ENCODE results near the gene TST.
"Not testable (repeated sequence)": the region's sequence is repeated elsewhere in the genome, so short reads cannot be mapped to it uniquely, and the experiment has no call there.

TST gene

DNA sequence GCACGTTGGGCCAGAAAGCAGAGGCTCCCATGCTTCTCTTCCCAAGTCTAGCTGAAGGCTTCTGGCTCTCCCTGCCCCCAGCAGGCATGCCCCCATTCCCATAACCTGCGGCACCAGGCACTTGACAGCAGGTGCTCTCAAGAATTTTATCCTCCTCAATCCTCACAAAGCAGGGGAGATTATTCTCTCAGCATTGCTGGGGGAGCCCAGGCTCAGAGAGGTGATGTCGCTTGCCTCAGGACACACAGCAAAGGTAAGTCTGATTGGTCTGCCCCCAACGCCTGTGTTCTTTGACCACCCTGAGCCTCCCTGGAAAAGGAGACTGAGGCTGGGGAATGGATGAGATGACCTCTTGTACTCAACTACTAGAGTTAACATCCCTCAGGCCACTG, 4.8 kb downstream of the TST start:
- DNase-seq (ENCODE audit: low read depth): no peak

DNA sequence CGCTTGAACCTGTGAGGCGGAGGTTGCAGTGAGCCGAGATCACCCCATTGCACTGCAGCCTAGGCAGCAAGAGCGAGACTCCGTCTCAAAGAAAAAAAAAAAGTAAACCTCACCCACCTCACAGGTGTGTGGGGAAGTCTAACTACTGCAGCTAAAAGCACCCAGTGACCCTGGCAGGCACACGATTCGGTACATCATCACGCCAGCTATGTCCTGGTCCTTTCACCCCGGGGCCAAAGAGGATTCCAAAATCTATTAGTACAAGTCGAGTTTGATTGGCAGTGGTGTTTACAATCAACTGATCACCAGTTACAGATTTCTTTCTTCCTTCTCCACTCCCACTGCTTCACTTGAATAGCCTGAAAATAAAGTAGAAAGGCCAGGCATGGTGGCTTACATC, 6.3 kb downstream of the TST start:
- DNase-seq (ENCODE audit: low read depth): no peak

- no peak for DNase-seq (ENCODE audit: low read depth)
These were observed 6.9 kb downstream of the TST start for GRCh38 chr22:37012262-37012904.

- DNase-seq (ENCODE audit: low read depth): no peak
These were observed 7.8 kb downstream of the TST start for GRCh38 chr22:37011472-37011871.

GRCh38 chr22:37010976-37011375, 8.3 kb downstream of the TST start:
- no peak for DNase-seq (ENCODE audit: low read depth)

GRCh38 chr22:37010174-37010573, 9.1 kb downstream of the TST start:
- no peak for DNase-seq (ENCODE audit: low read depth)

- DNase-seq (ENCODE audit: low read depth): no peak
These were observed 9.8 kb downstream of the TST start for GRCh38 chr22:37009490-37009889.

DNA sequence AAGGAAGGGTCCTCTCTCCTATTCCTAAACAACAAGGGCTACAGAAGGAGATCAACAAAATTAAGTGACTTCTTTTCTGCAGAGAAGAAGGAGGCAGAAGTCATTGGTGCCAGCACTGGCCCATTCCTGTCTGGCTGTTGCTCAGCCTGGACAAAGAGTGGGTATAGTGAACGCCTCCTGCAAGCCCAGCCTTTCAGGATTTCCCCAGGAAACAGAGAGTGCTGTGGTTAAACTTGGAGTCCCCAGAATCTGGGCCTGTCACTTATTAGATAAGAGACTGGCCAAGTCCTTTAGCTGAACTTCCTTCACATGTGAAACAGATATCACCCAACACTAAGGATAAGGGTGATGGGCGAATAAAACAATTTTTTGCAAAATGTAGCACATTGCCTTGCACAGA, 10.9 kb downstream of the TST start:
- no peak for DNase-seq (ENCODE audit: low read depth)

GRCh38 chr22:37007651-37008050, 11.6 kb downstream of the TST start:
- no peak for DNase-seq (ENCODE audit: low read depth)

DNA sequence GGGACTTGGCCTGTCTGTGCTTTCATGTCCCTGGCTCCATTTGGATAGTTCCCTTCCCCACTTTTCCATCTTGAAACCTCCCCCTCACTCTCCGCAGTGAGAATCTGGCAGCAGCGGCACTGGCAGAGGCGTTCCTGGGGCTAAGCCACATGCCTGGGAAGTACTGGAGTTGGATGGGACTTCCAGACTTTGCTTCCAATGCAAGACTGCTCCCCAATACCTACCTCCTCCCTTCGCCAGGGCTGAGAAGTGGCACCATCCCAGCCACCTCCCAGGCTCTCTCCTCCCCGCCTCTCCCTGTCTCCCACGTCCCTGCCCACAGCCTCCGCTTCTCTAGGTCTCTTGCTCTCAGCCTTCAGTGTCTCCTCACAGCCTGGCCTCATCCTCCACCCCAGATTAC, 16.6 kb downstream of the TST start:
- DNase-seq (ENCODE audit: low read depth): no peak

DNA sequence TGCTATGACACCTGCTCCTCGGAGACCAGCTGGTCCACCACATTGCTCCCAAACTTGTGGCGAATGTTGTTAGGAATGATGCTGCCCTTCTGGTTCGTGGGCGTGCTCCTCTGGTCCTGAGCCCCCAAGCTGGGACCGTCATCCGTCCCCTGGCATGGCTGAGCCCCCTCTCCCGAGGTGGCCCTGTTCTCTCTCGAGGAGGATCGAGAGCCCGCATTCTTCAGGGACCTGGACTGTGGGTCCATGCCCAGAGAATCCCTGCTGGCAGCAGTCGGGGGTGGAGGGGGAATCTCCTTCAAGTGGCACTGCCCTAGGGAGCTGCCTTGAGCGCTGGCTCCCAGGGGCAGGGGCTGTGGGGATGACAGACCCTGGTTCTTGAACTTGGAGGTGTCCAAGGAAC, 17.4 kb downstream of the TST start:
- no peak for DNase-seq (ENCODE audit: low read depth)

GRCh38 chr22:37000676-37001534, 18.3 kb downstream of the TST start:
- DNase-seq (ENCODE audit: low read depth): no peak

- DNase-seq (ENCODE audit: low read depth): no peak
These were observed 19.8 kb downstream of the TST start for GRCh38 chr22:36999463-36999862.

DNA sequence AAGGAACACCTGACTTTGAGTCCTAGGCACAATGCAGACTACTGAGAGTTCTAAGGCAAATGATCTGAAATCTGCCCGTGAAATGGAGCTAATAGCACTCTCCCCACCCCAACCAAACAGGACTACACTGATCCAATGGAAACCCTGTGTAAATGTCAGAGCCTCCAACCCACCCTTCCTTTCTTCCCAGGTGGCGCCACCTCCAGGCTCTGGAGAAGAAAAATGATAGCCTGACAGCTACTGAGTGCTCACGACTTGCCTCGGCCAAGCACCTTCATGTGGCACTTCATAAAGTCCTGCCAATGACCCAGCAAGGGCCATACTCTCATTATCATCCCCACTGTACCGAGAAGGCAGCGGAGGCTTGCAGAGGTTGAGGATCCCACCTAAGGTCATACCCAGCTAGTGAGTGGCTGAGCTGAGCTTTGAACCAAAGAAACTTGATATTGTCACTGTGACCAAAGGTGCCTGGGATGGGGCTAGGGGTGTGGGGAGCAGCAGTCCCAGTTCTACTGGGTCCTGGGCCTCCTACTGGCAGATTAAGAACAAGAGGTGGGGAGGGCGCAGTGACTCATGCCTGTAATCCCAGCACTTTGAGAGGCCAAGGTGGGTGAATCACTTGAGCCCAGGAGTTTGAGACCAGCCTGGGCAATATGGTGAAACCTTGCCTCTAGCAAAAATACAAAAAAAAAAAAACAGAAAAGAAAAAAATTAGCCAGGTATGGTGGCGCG, 20.5 kb downstream of the TST start:
- DNase-seq (ENCODE audit: low read depth): no peak

DNA sequence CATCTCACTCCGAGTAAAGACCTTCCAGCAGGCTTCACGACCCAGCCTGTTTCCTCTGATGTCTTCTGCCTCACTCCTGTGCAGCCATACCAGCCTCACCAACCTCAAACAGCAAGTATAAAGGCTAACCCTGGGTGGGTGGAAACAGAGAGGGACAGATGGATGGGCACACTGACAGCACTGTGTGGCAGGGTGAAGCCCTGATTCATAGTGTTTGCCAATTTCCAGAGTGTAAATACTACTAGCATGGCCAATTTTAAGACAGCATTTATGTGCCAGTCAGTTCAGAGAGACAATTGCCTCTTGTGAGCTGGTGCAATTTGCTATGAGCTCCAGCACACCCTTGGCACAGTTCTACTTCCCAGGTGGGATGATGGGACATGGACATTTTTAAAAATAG, 21.5 kb downstream of the TST start:
- DNase-seq (ENCODE audit: low read depth): no peak

DNA sequence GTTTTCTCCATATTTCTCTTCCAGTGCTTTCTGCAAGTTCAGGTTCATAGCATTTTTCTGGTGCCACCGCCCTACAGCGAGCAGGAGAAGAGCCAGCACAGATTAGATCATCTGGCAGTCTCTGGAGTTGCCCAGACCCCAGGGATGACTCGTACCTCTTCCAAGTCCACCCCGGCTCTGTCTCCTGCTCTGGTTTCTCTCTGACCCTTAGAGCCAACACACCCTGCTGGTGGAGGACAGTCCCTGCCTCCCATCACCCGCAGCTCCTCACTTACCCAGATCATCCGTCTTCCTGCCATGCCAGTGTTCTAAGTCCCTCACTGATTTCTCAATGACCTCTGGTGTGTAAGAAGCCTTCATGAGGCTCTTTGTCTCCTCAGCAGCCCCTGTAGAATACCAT, 28.0 kb downstream of the TST start:
- no peak for DNase-seq (ENCODE audit: low read depth)

DNA sequence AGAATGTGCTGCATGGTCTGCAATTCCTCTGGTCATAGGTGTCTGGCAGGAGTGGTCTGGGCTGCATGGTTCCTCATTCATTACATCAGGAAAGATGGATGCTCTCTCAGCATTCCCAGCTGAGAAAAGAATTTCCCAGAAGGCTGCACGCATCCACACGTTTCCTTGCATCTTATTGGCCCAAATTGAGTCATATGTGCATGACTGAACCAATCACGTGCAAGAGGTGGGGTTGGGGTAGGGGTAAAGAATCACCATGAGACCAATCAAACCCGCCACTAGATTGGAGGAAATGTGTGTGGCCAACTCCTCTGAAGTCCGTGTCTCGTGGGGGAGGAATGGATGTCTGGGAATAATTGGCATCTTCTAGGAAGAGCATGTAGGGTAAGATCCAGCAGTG, 28.8 kb downstream of the TST start:
- no peak for DNase-seq (ENCODE audit: low read depth)

DNA sequence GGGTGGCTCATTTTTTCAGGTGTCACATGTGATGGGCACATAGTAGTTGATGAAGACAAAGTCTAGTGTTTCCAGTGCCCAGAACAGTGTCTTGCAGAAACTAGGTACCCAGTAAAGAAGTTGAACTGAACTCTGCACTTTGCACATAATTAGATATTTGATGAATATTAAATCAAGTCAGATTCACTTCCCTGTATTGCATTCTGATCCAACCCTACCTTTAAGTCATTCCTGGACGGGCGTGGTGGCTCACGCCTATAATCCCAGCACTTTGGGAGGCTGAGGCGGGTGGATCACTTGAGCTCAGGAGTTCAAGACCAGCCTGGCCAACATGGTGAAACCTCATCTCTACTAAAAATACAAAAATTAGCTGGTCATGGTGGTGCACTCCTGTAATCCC, 30.2 kb downstream of the TST start:
- not testable (repeated sequence) for DNase-seq (ENCODE audit: low read depth)

- no peak for DNase-seq (ENCODE audit: low read depth)
These were observed 31.0 kb downstream of the TST start for GRCh38 chr22:36988075-36988832.

- DNase-seq (ENCODE audit: low read depth): peak; percentile 30
These were observed 32.9 kb downstream of the TST start for GRCh38 chr22:36986242-36986821.

- DNase-seq (ENCODE audit: low read depth): no peak
These were observed 33.9 kb downstream of the TST start for GRCh38 chr22:36985211-36985889.

All from stimulated activated CD8-positive, alpha-beta memory T cell treated with anti-CD3 and anti-CD28 coated beads, Interleukin-4, amount 100 ng/mL, for 24 hours (primary cell).